ELR (cell line): Measurements from ENCODE around the gene FNDC11.
"Not testable (repeated sequence)": the region's sequence is repeated elsewhere in the genome, so short reads cannot be mapped to it uniquely, and the experiment has no call there.

Experiments used
- DNase-seq: peaks from one replicate; pipeline ENCODE4 v3.0.0-alpha.2; 2015; ENCODE audit warnings: low read depth

The FNDC11 gene

GRCh38 chr20:63598479-63599395 lies 44.8 kb downstream of the FNDC11 start:
- no peak for DNase-seq

- no peak for DNase-seq
Observed at GRCh38 chr20:63599396-63600050, 45.6 kb downstream of the FNDC11 start.

GRCh38 chr20:63601679-63602078 lies 47.7 kb downstream of the FNDC11 start:
- DNase-seq = not testable (repeated sequence)

GRCh38 chr20:63602321-63602720 lies 48.4 kb downstream of the FNDC11 start:
- no peak for DNase-seq
